HG03354 (cell line): Measurements from ENCODE around the gene MAPK8IP1.

Source experiments
- ATAC-seq: cut with Tn5 transposase; IDR thresholded peaks from one replicate; pipeline ENCODE4 v1.9.1; 2021; ENCODE audit warnings: mild to moderate bottlenecking; ENCODE audit not compliant: unreplicated experiment, poor library complexity, severe bottlenecking

Gene MAPK8IP1

DNA sequence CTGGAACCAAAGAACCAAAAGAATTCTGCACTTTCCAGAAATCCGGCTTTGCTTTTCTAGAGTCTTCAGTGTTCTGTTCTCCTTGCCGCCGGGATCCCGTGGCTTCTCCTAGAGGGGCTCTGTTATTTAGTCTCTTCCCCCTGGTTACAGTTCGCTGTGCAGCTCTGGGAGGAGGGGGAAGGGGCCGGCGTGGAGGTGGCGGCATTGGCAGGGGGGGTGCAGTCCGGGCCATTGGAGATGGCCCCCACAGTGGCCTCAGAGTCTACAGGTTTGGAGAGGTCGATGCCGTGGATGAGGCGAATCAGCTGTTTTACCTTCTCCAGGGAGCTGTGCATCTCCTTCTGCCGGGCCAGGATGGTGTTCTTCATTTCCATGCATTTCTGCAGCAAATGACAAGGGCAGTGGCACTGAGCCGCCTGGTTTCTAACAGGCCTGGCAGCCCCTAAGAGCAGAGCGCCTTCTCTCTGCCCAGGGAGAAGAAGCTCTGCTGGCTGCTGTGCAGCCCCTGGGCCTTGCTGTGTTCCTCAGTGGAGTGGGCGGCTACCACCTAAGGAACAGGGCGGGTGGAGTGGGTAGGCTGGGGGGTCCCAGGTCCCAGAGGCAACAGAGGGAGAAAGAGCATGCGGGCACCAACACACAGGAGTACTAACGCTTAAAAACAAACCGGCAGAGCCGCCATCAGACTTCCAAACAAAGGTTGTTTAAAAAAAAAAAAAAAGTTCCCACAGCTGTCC, 48.6 kb downstream of the MAPK8IP1 start:
- no peak for ATAC-seq

DNA sequence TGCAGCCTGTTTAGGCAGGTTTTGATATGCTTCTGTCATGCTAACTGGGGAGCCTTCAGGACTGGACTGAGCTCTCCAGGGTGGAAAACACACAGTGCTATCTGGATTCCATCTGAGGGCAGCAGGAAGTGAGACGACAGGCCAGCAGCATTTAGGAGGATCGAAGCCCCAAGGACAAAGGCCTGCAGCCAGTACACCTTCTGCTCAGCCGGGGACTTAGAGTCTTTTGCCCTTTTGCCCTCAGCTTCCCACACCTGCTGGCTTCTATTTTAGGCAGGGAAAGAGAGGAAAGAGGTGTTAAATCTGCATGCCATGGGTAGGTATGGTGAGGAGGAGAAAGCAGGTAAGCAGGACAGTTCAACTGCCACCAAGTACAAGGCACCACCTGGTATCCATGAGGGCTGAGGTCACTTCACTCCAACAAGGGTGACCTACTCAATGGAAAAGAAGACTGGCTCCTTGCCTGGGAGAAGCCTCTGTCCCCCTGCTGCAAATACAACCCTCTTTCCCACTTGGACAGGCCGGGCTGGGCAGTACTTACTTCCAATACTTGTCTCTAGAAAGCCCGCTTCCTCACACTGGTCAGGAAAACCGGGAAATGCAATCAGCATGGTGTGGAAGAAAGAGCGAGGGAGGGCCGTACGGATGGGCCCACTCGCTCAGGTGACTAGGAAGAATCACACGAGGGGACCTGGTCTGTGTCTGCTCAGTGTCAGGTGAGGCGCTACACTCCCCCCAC, 49.3 kb downstream of the MAPK8IP1 start:
- ATAC-seq, result no peak

DNA sequence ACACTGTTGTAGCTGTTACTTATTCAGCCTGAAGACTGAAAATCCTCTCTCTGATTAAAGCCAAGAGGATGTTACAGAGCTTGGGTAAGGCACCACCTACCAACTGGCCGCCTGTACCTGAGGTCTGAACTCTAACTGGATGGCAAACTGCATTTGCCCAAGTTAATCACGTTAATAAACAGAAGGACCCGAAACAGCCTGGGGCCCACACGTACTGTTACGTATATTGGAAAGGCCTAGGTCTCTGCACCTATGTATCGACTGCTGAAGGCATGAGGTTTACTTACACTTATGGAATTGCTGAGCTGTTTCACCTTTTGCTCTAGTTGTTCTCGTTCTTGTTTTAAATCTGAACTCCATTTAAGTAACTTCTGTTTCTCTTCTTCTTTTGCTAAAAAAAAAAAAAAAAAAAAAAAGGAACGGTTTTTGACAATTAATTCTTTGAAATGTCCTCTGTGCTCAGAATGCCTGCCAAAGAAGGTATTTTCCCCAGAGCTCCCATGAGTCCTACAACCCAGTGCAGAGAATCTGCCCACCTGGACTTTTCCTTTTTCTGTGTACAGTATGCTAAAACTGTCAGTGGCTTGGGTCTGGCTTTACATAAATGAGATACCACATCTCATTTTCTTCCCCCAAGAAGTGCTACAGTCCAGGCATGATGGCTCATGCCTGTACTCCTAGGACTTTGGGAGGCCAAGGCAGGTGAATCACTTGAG, 50.1 kb downstream of the MAPK8IP1 start:
- ATAC-seq, result no peak

DNA sequence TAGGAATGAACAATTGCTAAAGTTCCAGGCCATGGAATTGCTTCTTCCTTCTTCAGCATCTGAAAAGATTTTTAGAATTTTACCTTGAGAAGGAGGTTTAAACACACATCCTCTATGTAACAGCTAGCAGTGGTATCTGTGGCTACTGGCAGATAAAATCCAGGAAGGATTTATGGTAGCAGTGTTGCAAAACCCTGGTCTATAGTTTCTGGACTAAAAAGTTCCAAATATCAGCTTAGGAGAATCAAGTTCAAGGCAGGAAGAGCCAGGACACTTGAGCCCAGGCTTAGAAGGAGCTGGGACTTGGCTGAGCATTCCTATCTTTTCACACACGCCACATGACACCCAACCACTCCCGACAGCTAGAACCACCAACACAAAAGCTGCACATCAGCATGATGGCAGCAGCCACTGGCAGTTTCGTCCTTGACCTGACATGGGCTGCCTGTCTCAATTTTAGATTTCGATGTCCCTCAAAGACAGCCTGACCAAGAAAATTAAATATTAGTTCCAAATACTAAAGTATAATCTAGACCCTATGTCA, 51.1 kb downstream of the MAPK8IP1 start:
- no peak for ATAC-seq

DNA sequence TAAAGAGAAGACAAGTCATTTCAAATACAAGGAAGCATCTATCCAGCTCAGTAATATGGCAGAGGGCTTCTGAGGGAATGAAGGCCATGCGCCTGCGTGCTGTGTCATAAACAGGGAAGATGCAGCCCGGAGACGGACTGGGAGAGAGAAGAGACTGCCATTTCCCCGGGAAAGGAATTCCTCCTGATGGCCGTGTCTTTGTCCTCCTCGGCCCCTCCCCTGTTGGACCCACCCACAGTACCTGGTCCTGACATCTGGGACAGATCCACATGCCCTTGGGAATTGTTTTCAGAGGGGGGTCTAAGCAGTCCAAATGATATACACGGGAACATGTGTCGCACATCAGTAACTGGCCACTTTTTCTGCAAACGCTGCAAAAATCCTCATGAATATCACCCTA, 52.5 kb downstream of the MAPK8IP1 start:
- ATAC-seq, result no peak

DNA sequence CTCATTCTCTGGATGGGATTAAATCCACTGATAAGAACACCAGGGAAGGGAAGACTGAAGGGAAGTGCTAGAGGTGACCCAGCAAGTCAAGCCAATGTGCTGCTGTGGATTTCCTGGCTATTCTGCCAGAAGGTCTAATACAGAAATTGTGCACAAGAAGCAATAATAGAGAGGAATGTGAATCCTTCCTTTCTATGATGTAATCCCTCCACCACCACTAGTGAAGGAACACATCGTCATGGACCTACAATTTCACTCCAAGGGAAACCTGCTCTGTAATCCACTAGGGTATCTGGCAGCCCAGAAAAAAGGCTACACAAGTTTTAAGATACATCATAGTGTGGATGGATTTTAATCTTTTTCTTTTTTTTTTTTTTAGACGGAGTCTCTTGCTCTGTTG, 54.4 kb downstream of the MAPK8IP1 start:
- ATAC-seq, result no peak

DNA sequence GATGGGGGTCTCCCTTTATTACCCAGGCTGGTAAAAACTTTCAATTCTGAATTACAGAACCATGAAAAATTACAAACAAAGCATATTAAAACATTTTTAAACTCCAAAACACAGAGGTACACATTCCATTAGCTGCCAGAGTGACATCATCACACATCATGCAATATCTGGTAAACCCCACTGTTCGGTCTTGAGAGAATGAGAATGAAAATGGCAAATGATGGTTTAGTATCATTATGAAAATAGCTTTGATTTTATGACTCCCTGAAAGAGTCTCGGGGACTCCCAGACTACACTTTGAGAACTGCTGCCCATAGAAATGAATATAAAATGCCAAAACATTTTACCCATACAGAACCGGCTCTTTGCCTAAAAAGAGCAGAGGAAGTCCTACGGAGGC, 55.8 kb downstream of the MAPK8IP1 start:
- ATAC-seq, result no peak

DNA sequence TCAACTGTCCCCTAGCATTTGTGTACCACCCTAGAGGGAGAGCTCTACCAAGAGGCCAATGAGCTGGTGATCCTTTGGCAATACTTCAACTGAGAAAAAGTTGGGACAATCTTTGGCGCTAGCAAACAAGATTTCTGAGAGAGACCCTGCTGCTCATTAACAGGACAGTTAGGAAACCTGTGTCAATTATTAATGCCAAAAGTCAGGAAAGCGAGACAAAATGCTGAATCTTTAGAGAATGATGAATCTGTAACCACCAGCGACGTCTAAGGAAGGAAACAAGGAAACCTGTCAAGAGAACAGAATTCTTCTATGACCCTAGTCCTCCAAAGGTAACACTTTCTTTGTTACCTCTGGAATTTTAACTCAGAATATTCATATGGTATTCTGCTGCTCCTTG, 56.9 kb downstream of the MAPK8IP1 start:
- ATAC-seq, result no peak

DNA sequence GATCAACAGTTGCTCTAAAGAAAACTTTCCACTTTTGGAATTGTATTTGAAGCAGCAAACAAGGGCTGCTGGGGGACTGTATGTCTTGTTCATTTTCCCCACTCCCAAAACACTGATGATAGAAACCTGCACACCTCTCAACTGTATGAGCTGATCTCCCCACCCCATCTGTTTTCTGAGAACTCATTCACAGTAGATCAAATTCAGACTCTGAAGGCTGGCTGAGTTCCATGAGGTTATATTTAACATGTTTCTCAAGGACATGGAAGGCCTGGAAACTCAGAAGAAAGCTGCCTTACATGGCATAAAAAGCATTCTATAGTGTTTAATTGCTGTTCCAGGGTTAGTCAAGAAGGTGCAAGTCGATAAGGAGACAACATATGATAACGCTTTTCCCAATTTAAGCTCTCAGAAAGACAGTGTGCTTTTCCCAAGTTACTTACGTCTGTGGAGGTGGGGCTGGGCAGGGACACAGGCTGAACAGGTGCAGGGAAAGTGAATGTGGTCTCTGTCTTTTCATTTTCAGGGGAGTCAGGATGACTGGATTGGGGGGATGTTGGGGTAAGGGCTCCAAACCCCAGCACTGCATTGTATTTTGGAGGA, 60.0 kb downstream of the MAPK8IP1 start:
- ATAC-seq, result no peak

DNA sequence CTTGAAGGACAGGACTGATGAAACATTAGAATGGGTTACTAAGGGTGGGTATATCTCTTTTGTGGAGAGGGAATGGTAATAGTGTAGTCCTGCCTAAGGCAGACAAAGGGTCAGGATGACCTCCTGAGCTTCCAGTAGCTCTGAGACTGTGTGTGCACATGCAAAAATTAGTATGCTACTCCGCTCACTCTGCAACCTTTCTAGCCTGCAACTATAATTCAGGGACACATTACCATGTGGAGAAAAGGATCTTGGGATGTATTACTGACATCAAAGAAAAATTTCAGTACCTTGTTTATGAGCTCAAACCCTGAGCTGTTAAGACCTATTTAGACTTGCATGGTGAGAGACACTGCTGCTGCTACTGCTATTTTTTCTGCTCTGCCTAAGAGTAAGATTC, 62.4 kb downstream of the MAPK8IP1 start:
- ATAC-seq, result no peak

DNA sequence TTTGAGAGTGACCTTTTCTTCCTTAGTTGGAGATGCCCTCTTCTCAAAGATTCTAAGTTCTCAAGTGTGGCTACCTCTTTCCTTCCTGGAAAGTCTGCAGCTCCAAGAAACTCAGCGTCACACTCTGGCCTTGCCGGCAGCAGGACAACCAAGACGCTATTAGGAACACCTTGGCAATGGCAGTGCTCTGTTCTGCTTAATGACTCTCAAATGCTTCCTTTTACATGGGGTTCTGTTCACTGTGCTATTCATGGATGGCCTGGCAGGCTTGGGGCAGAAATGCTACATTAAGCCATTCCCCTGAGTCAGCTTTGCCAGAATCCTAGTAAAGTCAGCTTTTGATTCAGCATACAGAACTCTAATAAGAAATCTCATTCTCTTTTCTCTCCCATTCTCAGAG, 62.9 kb downstream of the MAPK8IP1 start:
- ATAC-seq, result no peak

DNA sequence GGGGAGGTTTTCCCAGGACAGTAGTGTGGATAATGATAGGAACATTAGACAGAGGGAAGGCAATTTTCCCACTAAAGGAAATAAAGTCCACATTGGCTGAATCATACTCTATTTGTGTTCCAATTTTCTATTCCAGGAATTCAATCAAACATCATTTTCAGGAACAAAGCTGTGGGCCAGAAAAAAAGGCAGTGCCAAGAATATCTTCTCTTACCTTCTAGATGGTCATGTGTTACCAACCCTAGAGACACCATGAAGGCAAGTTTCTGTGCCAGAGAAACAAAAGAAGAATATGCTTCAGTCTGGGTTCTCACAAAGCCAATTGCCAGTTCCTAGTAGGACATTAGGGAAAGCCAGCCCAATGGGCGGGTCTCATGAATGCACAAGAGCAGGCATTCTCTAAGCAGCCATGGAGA, 64.5 kb downstream of the MAPK8IP1 start:
- no peak for ATAC-seq
